GM19468 (cell line): ENCODE measurements around the gene DUSP10.

ENCODE experiments used
- ATAC-seq: cut with Tn5 transposase; IDR thresholded peaks from one replicate; pipeline ENCODE4 v1.9.1; 2021; ENCODE audit warnings: mild to moderate bottlenecking, moderate library complexity, moderate number of reproducible peaks; ENCODE audit not compliant: unreplicated experiment; ENCODE audit errors: extremely low read depth

DUSP10 gene

DNA sequence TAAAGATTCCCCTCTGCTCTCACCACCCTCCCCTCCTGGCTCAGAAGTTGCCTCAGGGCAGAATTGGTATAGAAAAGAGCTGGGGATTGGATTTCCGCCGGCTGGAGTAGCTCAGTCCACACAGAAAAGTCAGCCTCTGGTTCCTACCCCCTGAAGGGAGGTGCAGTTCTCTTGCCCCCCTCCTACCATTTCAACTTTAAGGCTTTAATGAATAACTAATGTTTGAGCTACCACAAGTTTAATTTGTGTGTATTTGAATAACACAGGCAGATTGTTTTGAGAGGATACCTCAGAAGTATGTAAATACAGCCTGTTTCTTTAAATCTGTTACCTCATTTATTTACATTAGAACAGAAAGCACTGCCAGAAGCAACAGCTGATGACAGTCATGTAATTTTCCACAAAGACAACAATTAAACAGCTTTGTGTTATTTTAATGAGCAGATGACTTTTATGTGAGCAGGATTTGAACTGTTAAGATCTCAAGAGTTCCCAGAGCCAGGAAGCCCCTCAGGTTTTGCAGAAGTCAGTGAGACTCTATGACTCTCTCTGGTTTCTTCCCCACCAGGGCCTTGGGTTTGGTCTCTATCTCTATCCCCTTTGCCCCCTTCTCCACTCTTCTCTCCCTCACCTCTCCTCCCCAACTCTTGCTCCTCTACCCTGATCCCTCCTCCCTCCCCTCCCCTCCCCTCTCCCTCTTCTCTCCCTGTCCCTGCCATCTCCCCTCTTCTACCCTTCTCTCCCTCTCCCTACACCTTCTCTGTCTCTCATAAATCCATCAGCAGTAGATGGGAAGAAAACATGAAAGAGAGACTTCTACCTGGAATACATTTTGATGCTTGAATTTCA is 26.3 kb downstream of the DUSP10 start:
- no peak for ATAC-seq

GRCh38 chr1:221714227-221715152 is 27.4 kb downstream of the DUSP10 start:
- no peak for ATAC-seq

GRCh38 chr1:221712776-221713431 is 29.0 kb downstream of the DUSP10 start:
- ATAC-seq, result peak; percentile 44

DNA sequence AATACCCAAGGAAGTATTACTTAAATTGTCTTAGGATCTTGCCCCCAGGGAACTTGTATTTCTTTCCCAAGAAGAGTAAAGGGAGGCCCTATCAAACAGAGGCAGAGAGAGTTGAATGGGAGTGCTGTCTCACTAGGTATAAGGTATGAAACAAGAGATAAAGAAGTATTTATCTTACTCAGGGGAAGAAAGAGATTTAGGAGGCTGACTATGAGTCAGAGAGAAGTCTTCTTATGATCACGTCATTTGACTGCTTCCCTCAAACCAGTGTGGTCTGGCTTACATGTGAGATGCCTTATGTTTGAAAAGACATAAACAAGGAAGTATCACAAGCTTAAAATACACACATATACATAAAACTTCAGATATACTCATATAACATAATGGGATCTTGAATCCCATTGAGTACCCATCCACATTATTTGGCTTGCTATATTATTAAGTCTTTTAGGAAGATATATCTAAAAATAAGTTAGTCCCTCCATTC is 29.6 kb downstream of the DUSP10 start:
- no peak for ATAC-seq

- no peak for ATAC-seq
These were observed 30.2 kb downstream of the DUSP10 start for GRCh38 chr1:221711656-221712055.

DNA sequence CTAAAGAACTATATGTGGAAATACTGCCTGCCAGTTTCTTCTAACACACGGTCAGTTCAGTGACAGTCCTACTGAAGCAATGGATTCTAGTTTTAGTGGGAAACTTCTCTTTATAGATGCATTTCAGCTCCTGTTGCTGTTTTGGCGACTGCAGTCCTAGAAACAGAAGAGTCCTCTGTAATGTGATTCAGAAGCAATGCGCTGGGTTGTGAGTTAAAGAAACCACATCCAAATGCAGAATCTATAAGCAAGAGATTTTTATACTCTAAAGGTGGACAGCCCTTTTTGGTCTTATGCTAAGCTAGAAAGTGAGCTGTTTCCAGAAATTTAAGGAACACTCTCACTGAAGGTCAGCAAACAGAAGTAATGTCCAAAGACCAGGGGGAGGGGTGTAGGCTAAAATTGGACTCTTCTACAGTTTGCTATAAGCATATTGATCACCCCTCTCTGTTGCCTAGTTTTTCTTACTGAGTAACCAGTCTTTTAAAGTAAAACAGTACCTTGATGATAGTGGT is 30.8 kb downstream of the DUSP10 start:
- no peak for ATAC-seq

- no peak for ATAC-seq
These were observed 32.0 kb downstream of the DUSP10 start for GRCh38 chr1:221709854-221710253.

DNA sequence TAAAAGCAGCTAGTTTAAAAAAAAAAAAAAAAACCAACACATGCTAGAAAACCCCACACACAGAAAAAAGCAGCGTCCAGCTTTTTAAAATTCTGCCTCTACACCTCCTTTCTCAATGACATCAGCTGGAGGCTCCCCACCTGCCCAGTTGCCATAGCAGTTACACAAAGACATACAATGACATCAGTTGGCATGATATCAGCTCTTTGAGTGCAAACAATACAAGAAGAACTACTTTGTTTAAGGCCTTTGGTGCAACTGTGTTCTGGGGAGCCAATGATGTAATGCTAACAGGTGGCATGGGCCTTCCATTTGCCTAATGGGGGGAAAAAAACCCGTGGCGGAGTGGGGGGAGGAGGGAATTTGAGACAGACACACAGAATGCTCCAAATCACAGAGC is 32.9 kb downstream of the DUSP10 start:
- ATAC-seq, result peak; percentile 23

GRCh38 chr1:221708076-221708571 is 33.8 kb downstream of the DUSP10 start:
- peak; percentile 50 for ATAC-seq

GRCh38 chr1:221706876-221707582 is 34.9 kb downstream of the DUSP10 start:
- no peak for ATAC-seq

DNA sequence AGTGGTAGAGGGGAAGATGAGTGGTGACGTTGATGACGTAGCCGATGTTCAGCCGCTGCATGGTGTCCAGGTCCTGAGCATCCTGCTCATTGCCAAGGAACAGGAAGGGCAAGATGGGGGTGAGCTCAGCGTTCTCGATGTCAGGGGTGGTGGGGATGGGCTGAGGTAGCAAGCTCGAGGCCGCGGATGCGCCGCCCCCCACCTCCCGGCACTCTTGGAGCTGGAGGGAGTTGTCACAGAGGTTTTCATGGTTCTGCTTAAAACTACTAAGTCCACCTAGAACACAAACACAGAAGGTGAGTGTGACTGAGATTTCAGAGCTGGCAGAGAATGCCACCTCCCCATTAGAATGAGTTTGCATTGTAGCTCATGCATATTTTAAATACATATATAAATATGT is 35.7 kb downstream of the DUSP10 start:
- no peak for ATAC-seq

GRCh38 chr1:221704306-221704705 is 37.6 kb downstream of the DUSP10 start:
- ATAC-seq, result no peak

DNA sequence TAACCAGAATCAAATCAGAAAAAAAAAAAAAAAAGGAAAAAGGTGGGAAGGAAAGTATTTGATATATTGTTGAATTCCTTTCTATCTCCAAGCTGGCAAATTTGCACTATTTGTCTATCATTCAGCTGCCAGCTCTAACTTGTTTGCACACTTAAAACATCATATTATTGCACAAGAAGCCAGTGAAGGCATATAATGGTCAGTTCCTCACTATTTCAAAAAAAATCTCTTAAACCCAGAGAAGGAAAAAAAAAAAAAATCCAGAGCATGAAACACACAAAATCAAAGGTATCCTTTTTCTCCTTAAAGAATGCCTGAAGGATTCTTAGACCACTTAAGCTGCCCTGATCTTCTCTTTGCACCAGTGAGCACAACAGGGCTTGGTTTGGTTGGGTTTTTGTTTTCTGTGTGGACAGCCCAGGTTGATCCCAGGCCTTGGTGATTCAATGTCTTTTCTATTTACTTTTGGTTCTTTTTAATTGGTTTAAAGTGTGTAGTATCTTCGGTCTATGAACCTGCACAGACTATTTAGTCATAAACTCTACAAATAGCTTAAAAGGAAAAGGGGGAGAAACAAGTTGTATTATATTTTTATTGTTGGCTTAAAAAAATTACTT is 40.2 kb downstream of the DUSP10 start:
- no peak for ATAC-seq

GRCh38 chr1:221700948-221701347 is 40.9 kb downstream of the DUSP10 start:
- no peak for ATAC-seq

- ATAC-seq, result no peak
These were observed 41.4 kb downstream of the DUSP10 start for GRCh38 chr1:221700536-221700935.

GRCh38 chr1:221699978-221700519 is 41.8 kb downstream of the DUSP10 start:
- ATAC-seq, result no peak

DNA sequence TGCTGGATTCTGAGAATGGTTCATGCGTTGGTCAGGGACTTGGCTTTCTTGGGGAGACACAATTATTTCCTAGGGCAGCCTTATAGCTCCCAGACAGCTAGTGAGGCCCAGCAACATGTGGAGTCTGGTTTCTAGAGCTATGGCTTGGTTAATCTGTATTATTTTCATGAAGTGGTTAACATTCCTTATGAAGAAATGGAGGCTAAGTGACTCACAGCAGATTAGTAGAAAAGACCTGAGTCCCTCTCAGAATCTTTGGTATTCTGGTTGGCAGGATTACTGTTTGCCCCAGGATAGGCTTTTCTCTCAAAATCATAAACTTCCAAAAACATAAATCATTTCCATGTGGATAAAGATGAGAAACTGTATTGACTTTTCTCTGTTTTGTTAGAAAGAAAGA is 42.3 kb downstream of the DUSP10 start:
- ATAC-seq, result no peak

- ATAC-seq, result no peak
These were observed 43.1 kb downstream of the DUSP10 start for GRCh38 chr1:221698579-221699349.
